K562 (cell line): ENCODE results near the gene LRRTM3. TPM values are rescaled to one million over a fixed set of nuclear protein-coding genes. Genes with fewer than 3 reads are reported as not detected.

Experiments
- ATAC-seq: fragments of 200-7000 bp; cut with Tn5 transposase; 3 replicates; pipeline ENCODE4 v1.9.1; 2020; ENCODE audit warnings: moderate library complexity
- Bru-seq: library from RNA; stranded (reverse); fragments of 400-500 nt; gene quantifications from one replicate; lab custom pipeline; 2021; lab: Mats Ljungman, UMichigan
- BruChase-seq, 2 experiments: library from RNA; stranded (reverse); fragments of 400-500 nt; gene quantifications; one replicate each; lab custom pipeline; 2021; lab: Mats Ljungman, UMichigan
- BruUV-seq: library from RNA; stranded (reverse); fragments of 400-500 nt; replicated peaks from 2 replicates; lab custom pipeline; 2021; lab: Mats Ljungman, UMichigan
- CTCF ChIA-PET: fragments of 300-600 bp; formaldehyde crosslinking; extraction: SDS; loops from one replicate; lab custom pipeline; 2021; ENCODE audit warnings: low intra/inter-chr PET ratio; lab: Yijun Ruan, JAX
- POLR2A ChIA-PET: fragments of 300-600, 350-650 bp; sonication (Branson Sonifier 250); formaldehyde crosslinking; extraction: SDS; loops from one replicate; lab custom pipeline; 2021; ENCODE audit warnings: antibody characterized with exemption, inconsistent platforms; lab: Yijun Ruan, JAX
- DNase-seq, 4 experiments: peaks; one replicate each; pipeline versions ENCODE4 v3.0.0 to v3.0.0-alpha.2; 2011 to 2018; ENCODE audit warnings: low spot score in 3 of 4, mixed read lengths in 3 of 4; ENCODE audit errors: extremely low read depth in 1 of 4
- FAIRE-seq: peaks from 2 replicates; lab custom pipeline; 2011; peaks lifted over from hg19 to GRCh38; lab: Jason Lieb, UNC
- H2AFZ ChIP-seq: 2 replicates; pipeline ENCODE4 v1.6.0; 2011; ENCODE audit warnings: low read depth, low read length, control low read depth, inconsistent platforms
- H3K27ac ChIP-seq: fragments of 200-600 bp; 3 replicates; pipeline ENCODE4 v1.8.0; 2011; ENCODE audit warnings: low read depth, mild to moderate bottlenecking, control low read depth, inconsistent platforms, low read length, moderate library complexity, mixed read lengths; ENCODE audit errors: extremely low read depth
- H3K27me3 ChIP-seq, 2 experiments: fragments of 300-600 bp in 1 of 2; 2 replicates in 1 of 2; 3 replicates in 1 of 2; pipeline versions ENCODE4 v1.6.0 to v1.8.0; 2011; ENCODE audit warnings: inconsistent platforms in 2 of 2, low read length in 2 of 2, mild to moderate bottlenecking in 1 of 2, mixed read lengths in 1 of 2, moderate library complexity in 1 of 2; ENCODE audit not compliant: control insufficient read depth in 2 of 2, insufficient read depth in 2 of 2
- H3K36me3 ChIP-seq: fragments of 300-600 bp; 3 replicates; pipeline ENCODE4 v1.8.0; 2011; ENCODE audit warnings: mild to moderate bottlenecking, low read length, inconsistent platforms; ENCODE audit not compliant: control insufficient read depth, insufficient read depth
- H3K4me1 ChIP-seq, 2 experiments: fragments of 200-600 bp in 1 of 2; replicated peaks in 1 of 2; 2 replicates in 1 of 2; 3 replicates in 1 of 2; pipeline versions ENCODE4 v1.5.1 to v1.8.0; 2011; ENCODE audit warnings: inconsistent platforms in 2 of 2, low read length in 2 of 2, mild to moderate bottlenecking in 1 of 2, mixed read lengths in 1 of 2, moderate library complexity in 1 of 2; ENCODE audit not compliant: control insufficient read depth in 2 of 2, insufficient read depth in 2 of 2
- H3K4me2 ChIP-seq: 2 replicates; pipeline ENCODE4 v1.6.1; 2011; ENCODE audit warnings: low read length, control low read depth, inconsistent platforms, mixed read lengths; ENCODE audit not compliant: insufficient read depth
- H3K4me3 ChIP-seq: fragments of 200-600 bp; sonication (generic), shearing (Covaris generic); 2 replicates; pipeline ENCODE4 v1.5.1; 2016; ENCODE audit warnings: control low read depth, inconsistent platforms
- H3K79me2 ChIP-seq: fragments of 200-600 bp; 3 replicates; pipeline ENCODE4 v1.8.0; 2011; ENCODE audit warnings: low read length, inconsistent platforms; ENCODE audit not compliant: control insufficient read depth, insufficient read depth
- H3K9ac ChIP-seq, 2 experiments: 2 replicates each; pipeline versions ENCODE4 v1.6.0 to v1.6.1; 2011; ENCODE audit warnings: low read depth in 2 of 2, low read length in 2 of 2, control low read depth in 1 of 2, inconsistent platforms in 1 of 2, mild to moderate bottlenecking in 1 of 2, mixed read lengths in 1 of 2; ENCODE audit not compliant: insufficient read depth in 1 of 2
- H3K9me1 ChIP-seq: one replicate; pipeline ENCODE4 v1.6.0; 2011; ENCODE audit warnings: inconsistent platforms, mild to moderate bottlenecking, low read length, moderate library complexity; ENCODE audit not compliant: control insufficient read depth, insufficient read depth
- H3K9me3 ChIP-seq: replicated peaks from 2 replicates; pipeline ENCODE4 v1.5.1; 2011; ENCODE audit warnings: low read depth, low read length, inconsistent platforms; ENCODE audit not compliant: control insufficient read depth, insufficient read depth
- H4K20me1 ChIP-seq: replicated peaks from 2 replicates; pipeline ENCODE4 v1.6.1; 2011; ENCODE audit warnings: low read length, inconsistent platforms, mixed read lengths; ENCODE audit not compliant: control insufficient read depth, insufficient read depth
- CTCF ChIP-seq, 3 experiments: IDR thresholded peaks in 2 of 3; conservative IDR thresholded peaks in 1 of 3; 2 replicates each; pipeline ENCODE4 v1.5.1; 2011 to 2012; ENCODE audit warnings: low read length in 3 of 3, mild to moderate bottlenecking in 3 of 3, control low read depth in 2 of 3, improper control_type of control experiment in 1 of 3, inconsistent platforms in 1 of 3, low read depth in 1 of 3, mixed read lengths in 1 of 3, moderate library complexity in 1 of 3; ENCODE audit not compliant: insufficient read depth in 2 of 3
- EP400 ChIP-seq: fragments of 450-650 bp; IDR thresholded peaks from 2 replicates; pipeline ENCODE4 v1.6.1; 2017; ENCODE audit warnings: antibody characterized with exemption, mild to moderate bottlenecking, moderate library complexity
- RBM25 ChIP-seq: fragments of 200-400 bp; formaldehyde crosslinking; IDR thresholded peaks from 2 replicates; pipeline ENCODE4 v1.6.1; 2018; ENCODE audit warnings: low read length, low read depth, moderate library complexity; ENCODE audit not compliant: severe bottlenecking
- ZNF407 ChIP-seq: fragments of 450-650 bp; IDR thresholded peaks from 2 replicates; pipeline ENCODE4 v1.6.1; 2016; ENCODE audit warnings: low read depth
- WGBS: fragments of 100-300 bp; shearing (Covaris generic); methylation state at CpG from one replicate; pipeline ENCODE4 v1.1.6; 2016; ENCODE audit warnings: low coverage, mixed read lengths; ENCODE audit not compliant: insufficient coverage; ENCODE audit errors: missing lambda C conversion rate; 5-methylcytosine and 5-hydroxymethylcytosine counted together
- in situ Hi-C: fragments of 300-500 bp; cut with MboI; formaldehyde crosslinking; loops from 4 replicates; pipeline ENCODE4 v1.15.0; 2018; ENCODE audit warnings: inconsistent platforms, mixed read lengths
- intact Hi-C: fragments of 100-400 bp; cut with micrococcal nuclease; formaldehyde crosslinking; loops from 2 replicates; pipeline ENCODE4 v1.14.2; 2022
- long read RNA-seq, 3 experiments: library from polyadenylated mRNA in 2 of 3; library from RNA in 1 of 3; unstranded in 2 of 3; stranded (forward) in 1 of 3; transcript quantifications; one replicate each; pipeline ENCODE4 v2.0.0, GENCODE V29; 2019 to 2022
- polyA minus RNA-seq, 3 experiments: library from RNA; depleted of rRNA, polyadenylated mRNA; stranded (reverse); fragments of >200 nt; gene quantifications; 2 replicates each; pipeline ENCODE4 v1.2.3, GENCODE V29; 2011
- polyA plus RNA-seq, 8 experiments: library from polyadenylated mRNA; depleted of rRNA in 4 of 8; stranded (reverse) in 5 of 8; unstranded in 3 of 8; fragments of >200 nt; fragmentation: Nextera tagmentation in 2 of 8; fragmentation: Illumina TruSeq in 1 of 8; extraction: Ambion mirVana in 2 of 8; extraction: Trizol in 1 of 8; gene quantifications; 2 replicates each; pipeline versions ENCODE4 v1.2.1 to v1.2.3, GENCODE V29; 2011 to 2014; ENCODE audit warnings: inconsistent platforms in 1 of 8, missing spikeins in 1 of 8
- total RNA-seq, 7 experiments: library from RNA; depleted of rRNA in 6 of 7; stranded (reverse); fragments of >200 nt in 6 of 7; fragmentation: Illumina TruSeq in 2 of 7; extraction: Trizol in 2 of 7; gene quantifications; 2 replicates each; pipeline versions ENCODE4 v1.2.1 to v1.2.3, GENCODE V29; 2011 to 2021; ENCODE audit warnings: low replicate concordance in 1 of 7

Gene LRRTM3
- not detected in 2 replicates for total RNA-seq (2011; cell fraction: chromatin; rRNA removed; ENCODE audit: low replicate concordance)
- not detected in 2 replicates for total RNA-seq (2011; cell fraction: nucleolus; rRNA removed)
- not detected in 2 replicates for total RNA-seq (2011; cell fraction: nucleoplasm; rRNA removed)
- total RNA-seq (2014; rRNA removed) = not detected in 2 replicates
- not detected in 2 replicates for total RNA-seq (2014; rRNA removed; fragmentation: Illumina TruSeq; extraction: Trizol)
- not detected in 2 replicates for total RNA-seq (2015; rRNA removed; fragmentation: Illumina TruSeq; extraction: Trizol)
- not detected in 2 replicates for total RNA-seq (2021)
- not detected in 2 replicates for polyA plus RNA-seq (2011; rRNA removed)
- not detected in 2 replicates for polyA plus RNA-seq (2011; cell fraction: cytosol; rRNA removed)
- polyA plus RNA-seq (2011; cell fraction: nucleus; rRNA removed) = not detected in 2 replicates
- polyA plus RNA-seq (2012) = not detected in 2 replicates
- polyA plus RNA-seq (2014; fragmentation: Illumina TruSeq; extraction: Trizol) = not detected in 2 replicates
- polyA plus RNA-seq (2014; fragmentation: Nextera tagmentation; extraction: Ambion mirVana) = not detected
- polyA plus RNA-seq (2014; rRNA removed) = not detected in 2 replicates
- not detected in 2 replicates for polyA minus RNA-seq (2011; rRNA and poly(A)+ RNA removed)
- not detected in 2 replicates for polyA minus RNA-seq (2011; cell fraction: cytosol; rRNA and poly(A)+ RNA removed)
- polyA minus RNA-seq (2011; cell fraction: nucleus; rRNA and poly(A)+ RNA removed) = not detected in 2 replicates
- Bru-seq, nascent RNA = not detected
- not detected for BruChase-seq, experiment 1, labeled RNA remaining after a 2-hour chase
- not detected for BruChase-seq, experiment 2, labeled RNA remaining after a 6-hour chase
- long read RNA-seq, experiment 1 = 0 reads
- long read RNA-seq, experiment 2 = 0 reads
- long read RNA-seq, experiment 3 = 0 reads

- Histone ChIP-seq H4K20me1 (no peaks in the 10 kb centered on the region), H3K79me2 (no peaks in the 10 kb centered on the region), H3K36me3 (no peaks in the 10 kb centered on the region), H3K9me1 (no peaks in the 10 kb centered on the region), H3K4me2 (no peak within 1 kb of the TSS), H3K27ac (no peak within 1 kb of the TSS), H3K9ac (no peak within 1 kb of the TSS), H3K9me3 (no peaks in the 10 kb centered on the region), H3K4me3 (no peak within 1 kb of the TSS), H3K27me3 (no peaks in the 10 kb centered on the region), H3K4me1 (no peaks in the 10 kb centered on the region), H2AFZ (no peak within 1 kb of the TSS)
- DNase-seq (peak; percentile 12 to 37 (median 17)), ATAC-seq (peak; percentile 87), FAIRE-seq (peak; percentile 48)
- WGBS = 2% methylated on average over 15 of the region's 16 CpGs
- intact Hi-C loops = no loop called here
- TF ChIP-seq RBM25 (no peak), CTCF (IDR thresholded peaks at IDR 0.05 in 2 of 3, conservative IDR thresholded peaks at IDR 0.05 in 1 of 3; ENCODE audit: insufficient read depth in 2 of 3, low read depth in 1 of 3, low read length in 3 of 3) (peak; percentile 18 to 53 (median 44); a peak in 4 of 6 replicates), ZNF407 (no peak), EP400 (no peak)
- in situ Hi-C loops = no loop called here
- ChIA-PET CTCF (no interaction called here), POLR2A (interaction anchor here (0.6 to 0.7 kb wide), 2 partner anchors 11 to 128 kb away, joined by 3 read pairs; no protein-coding TSS in a partner anchor)
- BruUV-seq = no TSS peak
Observed at GRCh38 chr10:66925896-66926715, at the start of gene LRRTM3. Gene LRRTM3, plus strand, starts transcription at chr10:66926036.
